Thyroid gland (tissue), 4 donors: ENCODE measurements around the gene GASK1B. TPM values are rescaled to one million over a fixed set of nuclear protein-coding genes. Genes with fewer than 3 reads are reported as not detected.

Source experiments
- DNase-seq, 2 donors: peaks; one replicate each; pipeline ENCODE4 v3.0.0-alpha.2; 2019
- H3K27ac ChIP-seq, 3 donors: fragments of 200-600 bp; sonication (generic); 1 replicate in 2 of 3; 2 replicates in 1 of 3; pipeline ENCODE4 v1.5.1; 2016 to 2019; ENCODE audit warnings: mild to moderate bottlenecking in 1 of 3, moderate library complexity in 1 of 3
- H3K27me3 ChIP-seq: fragments of 200-600 bp; sonication (generic); one replicate; pipeline ENCODE4 v1.5.1; 2019
- H3K36me3 ChIP-seq, 2 donors: fragments of 200-600 bp; sonication (generic); one replicate each; pipeline ENCODE4 v1.5.1; 2016 to 2019
- H3K4me1 ChIP-seq, 2 donors: fragments of 200-600 bp; sonication (generic); one replicate each; pipeline ENCODE4 v1.5.1; 2017 to 2019
- H3K4me3 ChIP-seq, 3 donors: fragments of 200-600 bp; sonication (generic); replicated peaks in 1 of 3; 1 replicate in 2 of 3; 2 replicates in 1 of 3; pipeline ENCODE4 v1.5.1; 2016; ENCODE audit warnings: mild to moderate bottlenecking in 1 of 3
- H3K9me3 ChIP-seq: fragments of 200-600 bp; sonication (generic); one replicate; pipeline ENCODE4 v1.5.1; 2017
- CTCF ChIP-seq, 6 experiments: fragments of 200-600 bp in 3 of 6; fragments of 450-650 bp in 3 of 6; sonication (generic) in 3 of 6; IDR thresholded peaks; one replicate each; pipeline ENCODE4 v1.5.1; 2016 to 2019; ENCODE audit warnings: antibody characterized with exemption in 6 of 6, mild to moderate bottlenecking in 2 of 6, inconsistent platforms in 1 of 6, moderate library complexity in 1 of 6
- POLR2A ChIP-seq, 2 donors: fragments of 450-650 bp; IDR thresholded peaks; one replicate each; pipeline ENCODE4 v1.6.1; 2017; ENCODE audit warnings: antibody characterized with exemption in 2 of 2, mild to moderate bottlenecking in 2 of 2, moderate library complexity in 1 of 2
- WGBS, 2 donors: methylation state at CpG; one replicate each; pipeline ENCODE4 v1.1.5; 2017; 5-methylcytosine and 5-hydroxymethylcytosine counted together
- intact Hi-C: fragments of 100-400 bp; cut with DNase I; formaldehyde crosslinking; loops from one replicate; pipeline ENCODE4 v1.15.1; 2023
- total RNA-seq, 4 donors: library from RNA; depleted of rRNA; stranded (reverse); fragments of >200 nt; gene quantifications; one replicate each; pipeline ENCODE4 v1.2.3, GENCODE V29; 2016

Gene GASK1B
- total RNA-seq, 4 donors from 2014 or later = 16.0 to 27.9 (median 19.9) TPM

GRCh38 chr4:158190718-158191117, 17.9 kb upstream of the GASK1B start:
- WGBS, 2 donors = 86 to 91% methylated on average over 2 of the region's 2 CpGs
- no peak for DNase-seq
- no peaks in the 10 kb centered on the region for H3K9me3 ChIP-seq
- H3K4me1 ChIP-seq = peaks cover 4 to 8% of the 10 kb centered on the region in 2 donors
- H3K27ac ChIP-seq = no peak overlapping the region
- H3K27me3 ChIP-seq = no peaks in the 10 kb centered on the region
- H3K36me3 ChIP-seq = no peaks in the 10 kb centered on the region
- no peak for TF ChIP-seq CTCF (IDR thresholded peaks at IDR 0.05)
- TF ChIP-seq POLR2A (IDR thresholded peaks at IDR 0.05) = no peak
- H3K4me3 ChIP-seq = no peak overlapping the region
- intact Hi-C loops = loop anchor here (10.0 kb wide), 1 partner anchor 64 kb away; no protein-coding TSS in a partner anchor

- no peak overlapping the region for H3K4me3 ChIP-seq
- intact Hi-C loops = no loop called here
- DNase-seq = no peak
- H3K27ac ChIP-seq = no peak overlapping the region
- H3K27me3 ChIP-seq = no peaks in the 10 kb centered on the region
- no peaks in the 10 kb centered on the region for H3K36me3 ChIP-seq
- WGBS, 2 donors = 100% methylated on average over 1 of the region's 1 CpG
- peaks cover 4 to 8% of the 10 kb centered on the region in 2 donors for H3K4me1 ChIP-seq
- no peaks in the 10 kb centered on the region for H3K9me3 ChIP-seq
- no peak for TF ChIP-seq POLR2A (IDR thresholded peaks at IDR 0.05)
- TF ChIP-seq CTCF (IDR thresholded peaks at IDR 0.05) = no peak
Measured at GRCh38 chr4:158189422-158189821, 16.6 kb upstream of the GASK1B start.

- H3K27ac ChIP-seq = no peak overlapping the region
- no peaks in the 10 kb centered on the region for H3K36me3 ChIP-seq
- H3K9me3 ChIP-seq = no peaks in the 10 kb centered on the region
- H3K27me3 ChIP-seq = no peaks in the 10 kb centered on the region
- 66 to 76% methylated on average over 2 of the region's 2 CpGs for WGBS, 2 donors
- no peaks in the 10 kb centered on the region for H3K4me1 ChIP-seq
- intact Hi-C loops = no loop called here
- no peak for DNase-seq
- TF ChIP-seq POLR2A (IDR thresholded peaks at IDR 0.05) (no peak), CTCF (IDR thresholded peaks at IDR 0.05) (no peak)
- no peak overlapping the region for H3K4me3 ChIP-seq
Measured at GRCh38 chr4:158186815-158187214, 14.0 kb upstream of the GASK1B start.

GRCh38 chr4:158182736-158183135, 9.9 kb upstream of the GASK1B start:
- TF ChIP-seq POLR2A (IDR thresholded peaks at IDR 0.05) = no peak
- no peak for TF ChIP-seq CTCF (IDR thresholded peaks at IDR 0.05)
- no peaks in the 10 kb centered on the region for H3K4me1 ChIP-seq
- no peaks in the 10 kb centered on the region for H3K36me3 ChIP-seq
- intact Hi-C loops = no loop called here
- no peak overlapping the region for H3K27ac ChIP-seq
- 93 to 95% methylated on average over 15 of the region's 15 CpGs for WGBS, 2 donors
- DNase-seq = no peak
- no peaks in the 10 kb centered on the region for H3K27me3 ChIP-seq
- H3K9me3 ChIP-seq = no peaks in the 10 kb centered on the region
- H3K4me3 ChIP-seq = no peak overlapping the region

- no peak for DNase-seq
- no peaks in the 10 kb centered on the region for H3K9me3 ChIP-seq
- no peak overlapping the region for H3K4me3 ChIP-seq
- H3K27ac ChIP-seq = no peak overlapping the region
- H3K4me1 ChIP-seq = peaks cover 0 to 8% of the 10 kb centered on the region in 2 donors
- no peak for TF ChIP-seq CTCF (IDR thresholded peaks at IDR 0.05)
- no peak for TF ChIP-seq POLR2A (IDR thresholded peaks at IDR 0.05)
- no peaks in the 10 kb centered on the region for H3K27me3 ChIP-seq
- no peaks in the 10 kb centered on the region for H3K36me3 ChIP-seq
- 77 to 85% methylated on average over 5 of the region's 5 CpGs for WGBS, 2 donors
- intact Hi-C loops = no loop called here
Measured at GRCh38 chr4:158181906-158182305, 9.1 kb upstream of the GASK1B start.
